Keratinocyte (primary cell): ENCODE data around the gene ARHGAP10.

Source experiments
- CTCF ChIP-seq, 3 experiments: IDR thresholded peaks in 1 of 3; conservative IDR thresholded peaks in 1 of 3; optimal IDR thresholded peaks in 1 of 3; 2 replicates in 2 of 3; 3 replicates in 1 of 3; pipeline versions ENCODE3 to v1.5.1; 2011; ENCODE audit warnings: low read length in 3 of 3, mild to moderate bottlenecking in 3 of 3, moderate library complexity in 2 of 3, control low read depth in 1 of 3, inconsistent platforms in 1 of 3; ENCODE audit not compliant: insufficient read depth in 2 of 3; ENCODE audit errors: extremely low read depth in 1 of 3
- EZH2 ChIP-seq: IDR thresholded peaks from one replicate; pipeline ENCODE4 v1.6.1; 2012; ENCODE audit warnings: inconsistent platforms, mild to moderate bottlenecking, low read length, moderate library complexity

DNA sequence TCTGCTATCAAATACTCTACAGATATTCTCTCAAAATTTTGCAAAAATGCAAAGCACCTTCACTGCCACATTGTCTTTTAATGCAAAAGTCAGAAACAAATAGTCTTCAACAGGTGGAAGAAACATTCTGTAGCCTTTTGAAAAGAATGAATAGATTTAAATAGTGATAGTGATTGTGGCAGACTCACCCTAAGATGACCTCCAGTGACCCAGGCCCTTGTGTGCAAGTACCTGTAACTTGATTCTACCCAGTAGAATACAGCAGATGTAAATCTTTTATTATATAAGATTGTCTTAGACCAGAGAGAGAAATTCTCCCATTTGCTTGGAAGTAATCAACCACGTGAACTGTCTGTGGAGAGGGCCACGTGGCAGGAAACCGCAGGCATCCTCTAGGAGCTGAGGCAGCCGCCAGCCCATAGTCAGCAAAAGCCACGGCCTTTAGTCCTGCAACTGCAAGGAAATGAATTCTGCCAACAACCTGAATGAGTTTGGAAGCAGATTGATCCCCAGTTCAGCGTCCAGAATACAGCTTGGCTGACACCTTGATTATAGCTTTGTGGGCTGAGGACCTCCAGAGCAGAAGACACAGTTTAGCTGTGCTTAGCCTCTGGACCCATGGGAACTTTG lies 272.5 kb downstream of the ARHGAP10 start:
- TF ChIP-seq CTCF (optimal IDR thresholded peaks at IDR 0.05 in 1 of 3, IDR thresholded peaks at IDR 0.05 in 1 of 3, conservative IDR thresholded peaks at IDR 0.05 in 1 of 3; ENCODE audit: extremely low read depth in 1 of 3, insufficient read depth in 2 of 3, low read length in 3 of 3) (no peak), EZH2 (no peak)
